DND-41 (cell line): Measurements from ENCODE around the gene MEGF11.

ENCODE experiments used
- ATAC-seq: fragments of 200-7000 bp; cut with Tn5 transposase; 3 replicates; pipeline ENCODE4 v1.9.1; 2021; ENCODE audit warnings: low read depth; ENCODE audit not compliant: insufficient read depth
- DNase-seq: peaks from one replicate; pipeline ENCODE4 v3.0.0-alpha.2; 2020
- H2AFZ ChIP-seq: 2 replicates; pipeline ENCODE4 v1.6.0; 2012; ENCODE audit warnings: low read depth, low read length
- H3K27ac ChIP-seq: 2 replicates; pipeline ENCODE4 v1.5.1; 2012; ENCODE audit warnings: low read length, inconsistent platforms
- H3K27me3 ChIP-seq: fragments of 200-600 bp; sonication (generic); 2 replicates; pipeline ENCODE4 v1.6.0; 2012; ENCODE audit warnings: low read length, mild to moderate bottlenecking, inconsistent platforms; ENCODE audit not compliant: insufficient read depth, poor library complexity
- H3K36me3 ChIP-seq: 2 replicates; pipeline ENCODE4 v1.5.1; 2012; ENCODE audit warnings: low read length, inconsistent platforms; ENCODE audit not compliant: insufficient read depth
- H3K4me1 ChIP-seq: 2 replicates; pipeline ENCODE4 v1.5.1; 2012; ENCODE audit warnings: mild to moderate bottlenecking, low read length; ENCODE audit not compliant: insufficient read depth
- H3K4me2 ChIP-seq: 2 replicates; pipeline ENCODE4 v1.6.0; 2012; ENCODE audit warnings: mild to moderate bottlenecking, moderate library complexity, low read length, inconsistent platforms; ENCODE audit not compliant: insufficient read depth
- H3K4me3 ChIP-seq, 2 experiments: fragments of 200-600 bp in 1 of 2; shearing (Covaris generic) in 1 of 2; 2 replicates each; pipeline ENCODE4 v1.5.1; 2012 to 2016; ENCODE audit warnings: inconsistent platforms in 2 of 2, low read length in 2 of 2, mild to moderate bottlenecking in 2 of 2, low read depth in 1 of 2, moderate library complexity in 1 of 2
- H3K79me2 ChIP-seq: 2 replicates; pipeline ENCODE4 v1.6.0; 2012; ENCODE audit warnings: low read length, inconsistent platforms; ENCODE audit not compliant: insufficient read depth
- H3K9ac ChIP-seq: 2 replicates; pipeline ENCODE4 v1.6.0; 2012; ENCODE audit warnings: low read depth, mild to moderate bottlenecking, inconsistent platforms, low read length, moderate library complexity
- H3K9me3 ChIP-seq: 2 replicates; pipeline ENCODE4 v1.5.1; 2012; ENCODE audit warnings: low read length, moderate library complexity, mild to moderate bottlenecking, inconsistent platforms; ENCODE audit not compliant: insufficient read depth, severe bottlenecking
- H4K20me1 ChIP-seq: 2 replicates; pipeline ENCODE4 v1.6.0; 2012; ENCODE audit warnings: low read length; ENCODE audit not compliant: insufficient read depth
- CTCF ChIP-seq: IDR thresholded peaks from 2 replicates; pipeline ENCODE4 v1.5.1; 2012; ENCODE audit warnings: borderline replicate concordance, low read length, moderate library complexity, mild to moderate bottlenecking; ENCODE audit not compliant: poor library complexity, severe bottlenecking; ENCODE audit errors: extremely low read depth
- EZH2 ChIP-seq: IDR thresholded peaks from 3 replicates; pipeline ENCODE4 v1.6.1; 2012; ENCODE audit warnings: borderline replicate concordance, low read depth, mild to moderate bottlenecking, moderate library complexity, low read length, inconsistent platforms; ENCODE audit not compliant: severe bottlenecking

MEGF11 gene

GRCh38 chr15:65884511-65884910 is 369.0 kb downstream of the MEGF11 start:
- ATAC-seq (no peak), DNase-seq (no peak)
- H2AFZ ChIP-seq = no peak overlapping the region
- TF ChIP-seq CTCF (no peak), EZH2 (no peak)
- H3K9me3 ChIP-seq = no peaks in the 10 kb centered on the region
- H3K4me1 ChIP-seq = peaks cover 25% of the 10 kb centered on the region; the same call in 1 of the 2 replicates
- no peak overlapping the region for H3K4me2 ChIP-seq
- H3K36me3 ChIP-seq = peaks cover 85% of the 10 kb centered on the region
- no peak overlapping the region for H3K9ac ChIP-seq
- peaks cover 22% of the 10 kb centered on the region for H3K79me2 ChIP-seq
- H3K27me3 ChIP-seq = no peaks in the 10 kb centered on the region
- no peaks in the 10 kb centered on the region; the same call in 1 of the 2 replicates for H4K20me1 ChIP-seq
- no peak overlapping the region for H3K27ac ChIP-seq
- H3K4me3 ChIP-seq = no peak overlapping the region

- peaks cover 25% of the 10 kb centered on the region; the same call in 1 of the 2 replicates for H3K4me1 ChIP-seq
- DNase-seq (no peak), ATAC-seq (no peak)
- H3K36me3 ChIP-seq = peaks cover 89% of the 10 kb centered on the region
- H3K79me2 ChIP-seq = peaks cover 21% of the 10 kb centered on the region
- no peak for TF ChIP-seq CTCF
- TF ChIP-seq EZH2 = no peak
- H3K27me3 ChIP-seq = no peaks in the 10 kb centered on the region
- no peak overlapping the region for H3K4me2 ChIP-seq
- H3K9me3 ChIP-seq = no peaks in the 10 kb centered on the region
- no peak overlapping the region for H2AFZ ChIP-seq
- no peak overlapping the region for H3K9ac ChIP-seq
- H4K20me1 ChIP-seq = no peaks in the 10 kb centered on the region; the same call in 1 of the 2 replicates
- no peak overlapping the region for H3K4me3 ChIP-seq
- H3K27ac ChIP-seq = no peak overlapping the region
These were observed 370.0 kb downstream of the MEGF11 start for GRCh38 chr15:65883571-65883970.

GRCh38 chr15:65881766-65882434 is 371.6 kb downstream of the MEGF11 start:
- Histone ChIP-seq H3K4me1 (peaks cover 25% of the 10 kb centered on the region; the same call in 1 of the 2 replicates), H3K4me2 (0 out of 2 replicates have a peak overlapping the region, but pooled peaks have one; percentile 13), H2AFZ (no peak overlapping the region), H3K4me3 (no peak overlapping the region), H3K9ac (no peak overlapping the region), H4K20me1 (peaks cover 5% of the 10 kb centered on the region; the same call in 1 of the 2 replicates), H3K27me3 (no peaks in the 10 kb centered on the region), H3K36me3 (peaks cover 89% of the 10 kb centered on the region), H3K9me3 (no peaks in the 10 kb centered on the region), H3K27ac (peak overlapping the region; percentile 22; the same call in 1 of the 2 replicates), H3K79me2 (peaks cover 34% of the 10 kb centered on the region)
- no peak for TF ChIP-seq EZH2
- no peak for TF ChIP-seq CTCF
- peak; percentile 24 for DNase-seq
- peak; percentile 78 for ATAC-seq
